GM10847 (cell line): ENCODE results near the gene GRIK2.

Experiments used
- POLR2A ChIP-seq: IDR thresholded peaks from 2 replicates; pipeline ENCODE4 v1.6.1; 2011; ENCODE audit not compliant: insufficient read length; ENCODE audit errors: extremely low read depth

GRIK2 gene

GRCh38 chr6:101397199-101397598 is 3.7 kb downstream of the GRIK2 start:
- TF ChIP-seq POLR2A = no peak

DNA sequence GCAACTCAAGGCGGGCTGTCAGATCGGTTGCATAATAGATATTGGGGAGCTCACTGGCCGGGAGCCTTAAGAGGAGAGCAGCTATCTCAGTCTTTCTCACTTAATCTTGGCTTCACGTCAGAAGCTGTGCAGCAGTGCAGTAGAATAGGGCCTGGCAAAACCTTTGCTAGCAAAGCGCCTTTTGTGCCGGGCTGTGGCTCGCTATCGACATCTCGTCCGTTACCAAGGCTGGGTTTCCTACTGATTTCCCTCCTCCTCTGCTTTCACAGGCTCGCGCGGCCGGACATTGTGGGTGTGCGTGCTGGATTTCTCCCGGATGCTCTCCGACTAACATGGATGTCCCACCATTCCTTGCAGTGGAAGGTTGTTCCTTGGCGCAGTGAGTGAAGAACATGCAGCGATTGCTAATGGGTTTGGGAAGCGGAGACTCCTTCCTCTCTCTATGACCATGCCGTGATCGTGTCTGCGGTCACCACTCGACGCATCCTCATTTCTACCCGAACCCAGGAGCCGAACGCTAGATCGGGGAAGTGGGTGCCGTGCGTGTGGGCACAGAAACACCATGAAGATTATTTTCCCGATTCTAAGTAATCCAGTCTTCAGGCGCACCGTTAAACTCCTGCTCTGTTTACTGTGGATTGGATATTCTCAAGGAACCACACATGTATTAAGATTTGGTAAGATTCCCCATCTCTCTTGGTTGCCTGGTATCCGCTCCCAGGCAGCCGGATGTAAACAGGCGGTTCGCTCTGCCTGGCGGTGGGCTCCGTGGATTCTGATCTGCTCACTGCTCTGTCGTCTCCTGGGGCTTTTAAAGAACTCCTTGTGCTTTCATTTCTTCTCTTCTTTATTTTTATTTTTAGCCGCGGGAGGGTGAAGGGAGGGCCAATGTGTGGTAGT is 5.5 kb downstream of the GRIK2 start:
- TF ChIP-seq POLR2A = no peak

- TF ChIP-seq POLR2A = no peak
These were observed 6.2 kb downstream of the GRIK2 start for GRCh38 chr6:101399616-101400162.

DNA sequence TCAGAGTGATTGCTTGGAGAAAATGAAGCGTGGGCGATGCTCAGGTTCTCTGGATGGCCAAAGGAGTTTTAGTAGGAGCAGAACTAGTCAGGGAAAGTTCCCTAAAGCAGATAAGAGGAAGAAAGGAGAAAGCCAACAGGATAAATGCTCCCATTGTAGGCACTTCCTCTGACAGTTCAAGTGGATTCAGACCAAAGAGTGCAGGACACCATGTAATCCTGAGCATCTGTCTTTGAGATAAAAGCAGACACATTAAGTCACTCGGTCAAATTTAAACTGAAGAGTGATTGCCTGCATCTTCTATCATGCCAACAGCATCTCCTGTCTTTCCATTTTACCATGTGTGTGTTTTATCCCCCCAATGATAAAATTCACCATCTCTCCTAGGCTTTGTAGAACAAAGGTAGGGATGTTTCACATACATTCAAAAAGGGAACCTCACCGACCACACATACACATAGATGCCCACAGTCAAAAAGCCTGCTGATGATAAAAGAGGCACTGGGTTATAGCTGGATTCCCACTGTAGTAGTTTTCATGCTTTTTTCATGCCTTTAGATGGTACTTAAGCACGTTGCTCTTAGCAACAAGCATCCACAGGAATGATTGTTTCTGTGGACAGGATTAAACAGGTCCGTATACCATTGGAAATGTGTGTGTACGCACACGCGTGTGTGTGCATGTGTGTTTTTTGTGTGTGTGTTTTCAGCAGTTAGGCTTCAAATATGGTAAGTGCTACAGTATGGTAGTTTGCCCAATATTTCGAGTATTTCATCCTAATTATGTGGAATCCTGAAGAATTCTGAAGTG is 7.0 kb downstream of the GRIK2 start:
- no peak for TF ChIP-seq POLR2A

GRCh38 chr6:101401171-101401570 is 7.7 kb downstream of the GRIK2 start:
- no peak for TF ChIP-seq POLR2A

DNA sequence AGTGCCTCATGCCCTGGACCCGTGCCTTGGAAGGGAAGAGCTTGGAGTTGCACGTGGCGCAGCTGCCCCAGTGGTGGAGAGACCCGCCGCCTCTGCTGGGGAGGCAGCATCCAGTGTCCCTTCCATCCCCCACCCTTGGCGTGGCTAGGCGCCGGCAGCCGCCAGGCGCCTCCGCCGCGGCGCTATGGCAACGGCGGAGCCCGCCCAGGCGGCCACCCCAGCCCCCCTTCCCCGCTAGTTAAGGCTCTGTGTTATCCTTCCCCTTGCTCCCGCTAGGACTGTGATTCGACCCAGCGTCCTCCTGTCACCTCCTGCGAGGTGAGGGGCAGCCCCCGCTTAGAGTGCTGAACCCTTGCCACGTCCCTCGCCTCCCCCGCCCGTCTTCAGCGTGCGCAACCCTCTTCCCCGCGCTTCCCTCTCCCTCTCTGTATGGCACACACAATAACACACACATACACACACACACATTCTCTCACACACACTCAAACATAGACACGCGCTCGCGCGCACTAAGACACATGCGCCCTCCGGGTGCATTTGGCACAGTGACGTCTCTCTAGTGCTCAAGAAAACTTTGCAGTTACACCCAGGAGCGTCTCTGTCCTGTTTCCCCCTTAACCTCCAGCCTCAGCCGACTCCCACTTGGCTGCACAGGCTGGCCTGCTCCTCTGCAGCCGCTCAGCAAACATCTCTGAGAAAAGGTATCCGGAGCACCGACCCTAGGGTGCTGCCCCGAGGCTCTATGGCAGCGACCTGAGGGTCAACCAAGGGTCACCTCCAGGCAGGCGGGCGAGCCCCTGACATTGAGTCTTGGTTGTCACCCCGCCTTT is 8.5 kb downstream of the GRIK2 start:
- TF ChIP-seq POLR2A = no peak

DNA sequence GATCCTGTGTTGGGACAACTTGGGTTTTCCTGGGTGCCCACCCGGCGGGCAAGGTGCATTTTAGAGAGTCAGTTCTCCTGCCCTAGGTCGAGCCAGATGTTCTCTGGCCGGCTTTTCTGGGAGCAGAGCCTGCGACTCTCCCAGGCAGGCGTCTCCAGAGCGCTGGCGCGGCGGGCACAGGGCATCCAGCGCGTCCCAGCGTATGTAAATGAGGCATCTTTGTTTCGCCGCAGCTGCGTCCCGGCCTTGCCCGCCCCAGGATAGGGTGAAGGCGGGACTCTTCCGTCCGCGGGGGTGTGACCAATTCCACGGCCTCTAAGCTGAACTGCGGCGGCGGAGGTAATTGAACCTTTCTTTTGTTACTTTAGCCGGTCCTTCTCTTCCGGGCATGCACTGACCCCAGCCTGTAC is 9.1 kb downstream of the GRIK2 start:
- TF ChIP-seq POLR2A = no peak

GRCh38 chr6:101403216-101403945 is 9.9 kb downstream of the GRIK2 start:
- no peak for TF ChIP-seq POLR2A

DNA sequence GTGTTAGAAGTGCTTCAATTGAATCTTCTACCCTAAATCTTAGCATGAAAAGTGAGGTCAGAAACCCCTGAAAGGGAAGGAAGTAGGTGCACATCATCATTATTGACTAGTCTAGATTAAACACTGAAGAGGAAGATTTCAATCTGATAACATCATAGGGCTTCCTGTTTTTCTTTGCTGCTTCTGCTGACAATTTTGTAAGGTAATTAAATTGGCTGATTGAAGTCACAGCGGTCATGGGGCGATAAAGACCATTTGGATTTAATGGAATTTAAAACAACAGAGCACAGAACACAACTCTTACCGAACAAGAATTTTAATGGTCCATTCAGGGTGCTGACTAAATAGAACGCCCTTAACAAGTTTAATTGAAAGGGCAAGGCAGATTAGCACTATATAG is 11.3 kb downstream of the GRIK2 start:
- no peak for TF ChIP-seq POLR2A

DNA sequence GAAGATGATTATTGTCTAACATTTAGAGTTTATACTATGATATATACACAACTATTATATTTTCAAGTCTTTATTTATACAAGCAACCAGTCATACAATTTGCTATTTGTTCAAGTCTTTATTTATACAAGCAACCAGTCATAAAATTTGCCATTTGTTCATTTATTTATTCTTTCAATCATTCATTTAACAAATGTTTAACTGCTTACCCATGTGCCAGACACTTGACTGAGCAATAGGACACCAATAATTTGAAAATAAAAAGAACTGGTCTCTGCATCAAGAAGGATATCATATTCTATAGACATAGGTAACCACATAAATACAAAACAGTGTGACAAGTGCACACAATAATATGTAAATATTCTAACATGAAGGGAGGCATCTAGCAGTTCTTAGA is 20.3 kb downstream of the GRIK2 start:
- no peak for TF ChIP-seq POLR2A

DNA sequence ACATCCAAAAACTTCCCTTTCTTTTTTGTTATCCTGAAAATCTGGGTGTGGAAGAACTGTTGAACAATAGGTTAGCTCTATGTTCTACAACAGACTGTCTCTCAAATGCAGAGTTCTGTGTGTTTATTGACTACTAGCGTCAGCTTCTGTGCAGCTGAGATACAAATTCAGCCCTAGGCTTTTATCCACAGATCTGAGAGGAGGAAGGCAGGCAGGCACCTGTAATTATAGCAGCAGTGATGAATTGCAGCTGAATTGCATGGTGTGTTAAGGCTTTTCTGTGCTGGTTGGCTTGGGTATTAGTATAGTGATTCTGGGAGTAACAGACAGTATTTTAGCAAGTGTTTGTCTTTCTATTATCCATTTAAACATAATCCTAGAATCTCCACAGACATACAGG is 24.4 kb downstream of the GRIK2 start:
- TF ChIP-seq POLR2A = no peak

GRCh38 chr6:101422251-101422650 is 28.7 kb downstream of the GRIK2 start:
- TF ChIP-seq POLR2A = no peak

DNA sequence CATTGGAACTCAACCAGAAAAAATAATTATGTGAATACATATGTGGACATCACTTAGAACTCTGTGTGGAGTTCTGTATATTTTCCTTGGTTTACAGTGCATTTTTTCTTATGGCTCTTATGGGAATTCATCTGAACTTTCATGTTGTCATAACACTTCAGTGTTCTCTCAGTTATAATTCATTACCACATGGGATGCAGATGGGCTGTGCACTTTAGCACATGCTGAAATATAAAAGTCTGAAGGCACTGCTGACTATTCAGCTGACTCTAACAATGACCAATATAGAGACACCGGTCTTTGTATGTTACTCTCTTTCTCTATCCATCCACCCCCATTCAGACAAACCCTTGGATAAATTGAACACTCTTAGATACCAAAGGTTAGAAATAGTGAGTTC is 29.3 kb downstream of the GRIK2 start:
- no peak for TF ChIP-seq POLR2A

- TF ChIP-seq POLR2A = no peak
These were observed 35.8 kb downstream of the GRIK2 start for GRCh38 chr6:101429270-101429669.
